DOHH2 (cell line): ENCODE data around the gene FOXP4.

Experiments
- H3F3A ChIP-seq: fragments of 200-600 bp; sonication (generic), shearing (Covaris generic); 2 replicates; pipeline ENCODE4 v1.6.0; 2016; ENCODE audit warnings: antibody characterized with exemption, mild to moderate bottlenecking; ENCODE audit not compliant: control insufficient read depth, insufficient read depth
- H3K27ac ChIP-seq: fragments of 200-600 bp; sonication (generic); 2 replicates; pipeline ENCODE4 v1.5.1; 2014; ENCODE audit warnings: low read depth, mild to moderate bottlenecking, low read length, moderate library complexity
- H3K27me3 ChIP-seq: fragments of 200-600 bp; sonication (generic); 2 replicates; pipeline ENCODE4 v1.6.1; 2014; ENCODE audit warnings: mild to moderate bottlenecking, low read length, mixed read lengths; ENCODE audit not compliant: control insufficient read depth
- H3K36me3 ChIP-seq: fragments of 200-600 bp; sonication (generic); 2 replicates; pipeline ENCODE4 v1.6.1; 2014; ENCODE audit warnings: mild to moderate bottlenecking, low read length, moderate library complexity, mixed read lengths; ENCODE audit not compliant: control insufficient read depth
- H3K4me1 ChIP-seq: fragments of 200-600 bp; sonication (generic); 2 replicates; pipeline ENCODE4 v1.6.1; 2014; ENCODE audit warnings: mild to moderate bottlenecking, low read length, mixed read lengths; ENCODE audit not compliant: control insufficient read depth
- H3K4me2 ChIP-seq: fragments of 200-600 bp; sonication (generic); 2 replicates; pipeline ENCODE4 v1.6.0; 2014; ENCODE audit warnings: mild to moderate bottlenecking, low read length, moderate library complexity
- H3K4me3 ChIP-seq: fragments of 200-600 bp; sonication (generic); 2 replicates; pipeline ENCODE4 v1.5.1; 2014; ENCODE audit warnings: mild to moderate bottlenecking, low read length, mixed read lengths
- H3K79me2 ChIP-seq: fragments of 200-600 bp; sonication (generic); 2 replicates; pipeline ENCODE4 v1.6.1; 2014; ENCODE audit warnings: mild to moderate bottlenecking, low read length, mixed read lengths; ENCODE audit not compliant: control insufficient read depth
- H3K9me2 ChIP-seq: fragments of 200-600 bp; sonication (generic); replicated peaks from 2 replicates; pipeline ENCODE4 v1.6.1; 2014; ENCODE audit warnings: mild to moderate bottlenecking, low read length, mixed read lengths; ENCODE audit not compliant: control insufficient read depth
- H3K9me3 ChIP-seq: fragments of 200-600 bp; sonication (generic); 2 replicates; pipeline ENCODE4 v1.6.1; 2014; ENCODE audit warnings: antibody characterized with exemption, low read length, mixed read lengths; ENCODE audit not compliant: control insufficient read depth, insufficient read depth
- H4K20me1 ChIP-seq: fragments of 200-600 bp; sonication (generic); 2 replicates; pipeline ENCODE4 v1.6.0; 2014; ENCODE audit warnings: low read depth, mild to moderate bottlenecking, antibody characterized with exemption, low read length, moderate library complexity; ENCODE audit not compliant: control insufficient read depth, insufficient read depth
- EZH2phosphoT487 ChIP-seq: fragments of 200-600 bp; sonication (generic); IDR thresholded peaks from 2 replicates; pipeline ENCODE4 v1.6.1; 2017; ENCODE audit warnings: borderline replicate concordance, mild to moderate bottlenecking, antibody characterized with exemption, low read length, moderate library complexity, mixed read lengths
- TF ChIP-seq, protein P1 (sequence below): fragments of 200-600 bp; sonication (generic); IDR thresholded peaks from one replicate; pipeline ENCODE4 v1.5.1; 2014; ENCODE audit warnings: antibody characterized with exemption, mild to moderate bottlenecking, low read depth, low read length; ENCODE audit not compliant: poor library complexity, severe bottlenecking

The FOXP4 gene

DNA sequence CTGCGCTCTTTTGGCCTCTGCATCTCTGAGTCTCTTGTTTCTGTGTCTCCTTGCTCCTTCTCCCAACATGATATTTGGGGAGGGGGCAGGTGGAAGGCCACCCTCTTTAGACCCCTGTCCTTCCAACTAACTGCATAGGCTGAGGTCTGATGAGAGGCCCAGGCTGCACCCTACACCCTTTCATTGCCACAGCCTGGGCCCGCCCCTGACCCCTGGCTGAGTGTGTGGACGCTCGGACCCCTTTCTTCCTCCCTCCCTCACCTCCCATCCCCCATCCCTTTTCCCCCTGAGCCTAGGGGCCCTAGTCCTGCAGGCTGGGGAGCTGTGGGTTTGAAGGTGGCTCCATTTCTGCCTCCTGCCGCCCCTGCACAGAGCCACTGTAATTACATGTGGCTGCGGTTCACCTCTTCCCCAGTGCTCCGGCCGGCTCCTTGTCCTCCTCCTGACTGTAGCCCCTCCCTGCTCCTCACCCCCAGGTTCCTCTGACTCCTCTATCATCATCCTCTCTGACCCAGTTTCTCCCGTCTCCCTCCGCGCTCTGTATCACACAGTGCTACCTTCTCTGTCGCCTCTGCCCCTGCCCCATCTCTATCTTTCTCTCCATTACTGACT lies 98.9 kb downstream of the FOXP4 start:
- Histone ChIP-seq H3K79me2 (no peaks in the 10 kb centered on the region), H3K27ac (no peak overlapping the region), H3K4me1 (no peaks in the 10 kb centered on the region), H3K4me2 (no peak overlapping the region), H4K20me1 (no peaks in the 10 kb centered on the region), H3K27me3 (peaks cover 19% of the 10 kb centered on the region), H3K36me3 (no peaks in the 10 kb centered on the region), H3K4me3 (no peak overlapping the region), H3K9me2 (no peaks in the 10 kb centered on the region), H3K9me3 (no peaks in the 10 kb centered on the region), H3F3A (no peaks in the 10 kb centered on the region)
- no peak for TF ChIP-seq EZH2phosphoT487
- TF ChIP-seq, protein P1, sequence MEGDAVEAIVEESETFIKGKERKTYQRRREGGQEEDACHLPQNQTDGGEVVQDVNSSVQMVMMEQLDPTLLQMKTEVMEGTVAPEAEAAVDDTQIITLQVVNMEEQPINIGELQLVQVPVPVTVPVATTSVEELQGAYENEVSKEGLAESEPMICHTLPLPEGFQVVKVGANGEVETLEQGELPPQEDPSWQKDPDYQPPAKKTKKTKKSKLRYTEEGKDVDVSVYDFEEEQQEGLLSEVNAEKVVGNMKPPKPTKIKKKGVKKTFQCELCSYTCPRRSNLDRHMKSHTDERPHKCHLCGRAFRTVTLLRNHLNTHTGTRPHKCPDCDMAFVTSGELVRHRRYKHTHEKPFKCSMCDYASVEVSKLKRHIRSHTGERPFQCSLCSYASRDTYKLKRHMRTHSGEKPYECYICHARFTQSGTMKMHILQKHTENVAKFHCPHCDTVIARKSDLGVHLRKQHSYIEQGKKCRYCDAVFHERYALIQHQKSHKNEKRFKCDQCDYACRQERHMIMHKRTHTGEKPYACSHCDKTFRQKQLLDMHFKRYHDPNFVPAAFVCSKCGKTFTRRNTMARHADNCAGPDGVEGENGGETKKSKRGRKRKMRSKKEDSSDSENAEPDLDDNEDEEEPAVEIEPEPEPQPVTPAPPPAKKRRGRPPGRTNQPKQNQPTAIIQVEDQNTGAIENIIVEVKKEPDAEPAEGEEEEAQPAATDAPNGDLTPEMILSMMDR, result no peak

DNA sequence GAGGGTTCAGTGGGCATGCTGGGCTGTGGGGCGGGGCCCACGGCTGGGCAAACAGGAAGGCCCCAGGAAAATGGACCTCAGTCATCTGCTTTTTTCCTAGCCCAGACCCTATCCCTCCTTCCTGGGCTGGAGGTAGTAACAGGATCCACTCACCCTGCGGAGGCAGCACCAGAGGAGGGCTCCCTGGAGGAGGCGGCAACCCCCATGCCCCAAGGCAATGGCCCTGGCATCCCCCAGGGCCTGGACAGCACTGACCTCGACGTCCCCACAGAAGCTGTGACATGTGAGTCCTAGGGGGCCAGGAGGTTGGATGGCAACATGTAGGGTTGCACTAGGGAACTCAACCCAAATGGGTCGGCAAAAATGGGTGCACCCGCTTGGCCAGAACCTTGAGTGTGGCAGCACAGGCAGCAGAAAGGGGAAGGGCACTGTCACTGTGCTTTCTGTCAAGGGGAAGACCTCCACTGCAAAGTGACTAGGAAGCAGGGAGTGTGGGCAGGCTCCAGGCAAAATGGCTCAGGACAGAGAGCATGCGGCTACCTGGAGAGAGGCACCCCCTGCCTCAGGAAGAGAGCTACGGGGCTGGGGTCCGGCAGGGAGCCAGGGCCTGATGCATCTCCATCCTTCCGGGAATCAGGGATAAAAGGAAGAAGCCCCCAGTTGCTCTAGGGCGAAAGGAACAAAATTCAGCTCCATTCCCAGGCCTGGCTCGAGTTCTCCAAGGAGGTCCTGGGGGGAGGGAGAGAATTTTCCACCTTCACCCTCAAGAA lies 100.0 kb downstream of the FOXP4 start:
- Histone ChIP-seq H3K4me1 (no peaks in the 10 kb centered on the region), H4K20me1 (no peaks in the 10 kb centered on the region), H3K79me2 (no peaks in the 10 kb centered on the region), H3K4me3 (no peak overlapping the region), H3K36me3 (no peaks in the 10 kb centered on the region), H3K27ac (no peak overlapping the region), H3K9me3 (no peaks in the 10 kb centered on the region), H3K4me2 (no peak overlapping the region), H3K27me3 (peaks cover 15% of the 10 kb centered on the region), H3F3A (no peaks in the 10 kb centered on the region), H3K9me2 (no peaks in the 10 kb centered on the region)
- TF ChIP-seq, protein P1, result no peak
- TF ChIP-seq EZH2phosphoT487, result no peak

DNA sequence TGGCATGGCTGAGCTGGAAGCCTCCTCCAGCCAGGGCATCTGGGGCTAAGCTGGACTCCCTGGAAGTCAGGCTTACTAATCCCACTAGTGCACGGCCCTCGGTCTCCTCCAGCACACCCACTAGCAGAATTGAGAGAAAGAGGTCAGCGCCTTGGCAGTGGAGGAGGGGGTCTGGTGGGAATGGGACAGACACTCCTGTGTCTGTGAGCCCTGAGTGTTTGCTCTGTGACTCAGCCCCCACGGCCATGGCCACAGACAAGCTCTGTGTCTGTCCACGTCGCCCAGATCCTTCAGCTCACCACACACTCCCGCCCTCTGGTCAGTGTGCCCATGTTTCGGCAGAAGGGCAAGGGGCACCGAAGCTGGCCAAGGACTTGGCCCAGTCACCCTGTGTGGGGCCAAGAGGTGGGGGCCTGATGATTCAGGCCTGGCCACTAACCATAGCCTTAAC lies 100.9 kb downstream of the FOXP4 start:
- Histone ChIP-seq H3K4me3 (no peak overlapping the region), H3K36me3 (no peaks in the 10 kb centered on the region)

More for the DNA sequence above, 100.9 kb downstream of the FOXP4 start:
- Histone ChIP-seq H3K9me3 (no peaks in the 10 kb centered on the region), H4K20me1 (no peaks in the 10 kb centered on the region), H3F3A (no peaks in the 10 kb centered on the region), H3K27ac (no peak overlapping the region), H3K4me1 (no peaks in the 10 kb centered on the region), H3K4me2 (no peak overlapping the region), H3K79me2 (no peaks in the 10 kb centered on the region), H3K27me3 (peaks cover 11% of the 10 kb centered on the region; the same call in 1 of the 2 replicates), H3K9me2 (no peaks in the 10 kb centered on the region)
- TF ChIP-seq EZH2phosphoT487, result no peak
- TF ChIP-seq, protein P1, result no peak
